HEK293 (cell line): ENCODE results near the gene GSN.

Experiments used
- BCL6B ChIP-seq: fragments of 450-650 bp; formaldehyde crosslinking; IDR thresholded peaks from 2 replicates; pipeline ENCODE4 v1.5.1; 2017; ENCODE audit warnings: missing biosample characterization, missing genetic modification characterization
- GLI2 ChIP-seq: fragments of 450-650 bp; formaldehyde crosslinking; IDR thresholded peaks from 2 replicates; pipeline ENCODE4; 2017; ENCODE audit warnings: missing biosample characterization, missing genetic modification characterization, low read depth, borderline replicate concordance
- HOXA7 ChIP-seq: sonication (generic); formaldehyde crosslinking; IDR thresholded peaks from 2 replicates; pipeline ENCODE4 v1.8.1; 2022; ENCODE audit warnings: missing genetic modification reagents, borderline replicate concordance
- KLF17 ChIP-seq: fragments of 450-650 bp; formaldehyde crosslinking; IDR thresholded peaks from 2 replicates; pipeline ENCODE4 v1.5.1; 2016; ENCODE audit warnings: missing biosample characterization, missing genetic modification characterization
- PRDM1 ChIP-seq: fragments of 450-650 bp; formaldehyde crosslinking; IDR thresholded peaks from 2 replicates; pipeline ENCODE4; 2016; ENCODE audit warnings: missing biosample characterization, missing genetic modification characterization
- PRDM10 ChIP-seq: fragments of 450-650 bp; formaldehyde crosslinking; IDR thresholded peaks from 2 replicates; pipeline ENCODE4 v1.5.1; 2016; ENCODE audit warnings: missing biosample characterization, missing genetic modification characterization
- SALL2 ChIP-seq: fragments of 450-650 bp; formaldehyde crosslinking; IDR thresholded peaks from 2 replicates; pipeline ENCODE4 v1.5.0; 2017; ENCODE audit warnings: missing biosample characterization, mild to moderate bottlenecking, missing genetic modification characterization, borderline replicate concordance
- SCRT2 ChIP-seq: fragments of 450-650 bp; formaldehyde crosslinking; IDR thresholded peaks from 2 replicates; pipeline ENCODE4 v1.5.1; 2016; ENCODE audit warnings: missing biosample characterization, missing genetic modification characterization
- SP7 ChIP-seq: fragments of 450-650 bp; formaldehyde crosslinking; IDR thresholded peaks from 2 replicates; pipeline ENCODE4 v1.5.1; 2016; ENCODE audit warnings: missing biosample characterization, missing genetic modification characterization
- WT1 ChIP-seq: fragments of 450-650 bp; formaldehyde crosslinking; IDR thresholded peaks from 2 replicates; pipeline ENCODE4 v1.5.1; 2016; ENCODE audit warnings: missing biosample characterization, missing genetic modification characterization
- ZBTB7A ChIP-seq: fragments of 450-650 bp; formaldehyde crosslinking; IDR thresholded peaks from 2 replicates; pipeline ENCODE4 v1.5.1; 2016; ENCODE audit warnings: low read depth, missing biosample characterization, missing genetic modification characterization
- ZFHX2 ChIP-seq: fragments of 450-650 bp; formaldehyde crosslinking; conservative IDR thresholded peaks from 2 replicates; pipeline ENCODE4 v1.5.1; 2016; ENCODE audit warnings: missing biosample characterization, missing genetic modification characterization
- ZNF114 ChIP-seq: fragments of 450-650 bp; formaldehyde crosslinking; IDR thresholded peaks from 2 replicates; pipeline ENCODE4 v1.5.0; 2017; ENCODE audit warnings: missing biosample characterization, missing genetic modification characterization
- ZNF169 ChIP-seq: fragments of 450-650 bp; formaldehyde crosslinking; IDR thresholded peaks from 2 replicates; pipeline ENCODE4 v1.5.1; 2016; ENCODE audit warnings: missing biosample characterization, missing genetic modification characterization
- ZNF2 ChIP-seq: fragments of 450-650 bp; formaldehyde crosslinking; IDR thresholded peaks from 2 replicates; pipeline ENCODE4 v1.5.1; 2016; ENCODE audit warnings: missing biosample characterization, missing genetic modification characterization
- ZNF202 ChIP-seq: fragments of 450-650 bp; formaldehyde crosslinking; IDR thresholded peaks from 2 replicates; pipeline ENCODE4 v1.5.1; 2016; ENCODE audit warnings: missing biosample characterization, missing genetic modification characterization, borderline replicate concordance
- ZNF239 ChIP-seq: fragments of 450-650 bp; formaldehyde crosslinking; IDR thresholded peaks from 2 replicates; pipeline ENCODE4 v1.5.1; 2016; ENCODE audit warnings: missing biosample characterization, missing genetic modification characterization
- ZNF280D ChIP-seq: fragments of 450-650 bp; formaldehyde crosslinking; IDR thresholded peaks from 2 replicates; pipeline ENCODE4 v1.5.1; 2016; ENCODE audit warnings: missing biosample characterization, missing genetic modification characterization
- ZNF335 ChIP-seq: fragments of 450-650 bp; formaldehyde crosslinking; conservative IDR thresholded peaks from 2 replicates; pipeline ENCODE4 v1.5.1; 2016; ENCODE audit warnings: missing biosample characterization, missing genetic modification characterization
- ZNF37A ChIP-seq: fragments of 450-650 bp; IDR thresholded peaks from 2 replicates; pipeline ENCODE4 v1.5.1; 2018; ENCODE audit warnings: missing biosample characterization, missing genetic modification characterization
- ZNF394 ChIP-seq: fragments of 450-650 bp; formaldehyde crosslinking; IDR thresholded peaks from 2 replicates; pipeline ENCODE4 v1.5.1; 2016; ENCODE audit warnings: missing biosample characterization, missing genetic modification characterization, mild to moderate bottlenecking, moderate library complexity, borderline replicate concordance
- ZNF433 ChIP-seq: fragments of 450-650 bp; formaldehyde crosslinking; IDR thresholded peaks from 2 replicates; pipeline ENCODE4 v1.5.1; 2016; ENCODE audit warnings: missing biosample characterization, missing genetic modification characterization, low read depth
- ZNF513 ChIP-seq: fragments of 450-650 bp; IDR thresholded peaks from 2 replicates; pipeline ENCODE4 v1.5.1; 2018; ENCODE audit warnings: missing biosample characterization, missing genetic modification characterization
- ZNF530 ChIP-seq: fragments of 450-650 bp; formaldehyde crosslinking; IDR thresholded peaks from 2 replicates; pipeline ENCODE4 v1.5.1; 2016; ENCODE audit warnings: low read depth, missing biosample characterization, missing genetic modification characterization
- ZNF585B ChIP-seq: fragments of 450-650 bp; formaldehyde crosslinking; IDR thresholded peaks from 2 replicates; pipeline ENCODE4 v1.5.1; 2016; ENCODE audit warnings: missing biosample characterization, missing genetic modification characterization
- ZNF658 ChIP-seq: fragments of 450-650 bp; formaldehyde crosslinking; IDR thresholded peaks from 2 replicates; pipeline ENCODE4; 2016; ENCODE audit warnings: missing biosample characterization, missing genetic modification characterization
- ZNF701 ChIP-seq: fragments of 450-650 bp; formaldehyde crosslinking; IDR thresholded peaks from 2 replicates; pipeline ENCODE4 v1.5.1; 2016; ENCODE audit warnings: missing biosample characterization, missing genetic modification characterization
- ZNF768 ChIP-seq: fragments of 450-650 bp; formaldehyde crosslinking; IDR thresholded peaks from 2 replicates; pipeline ENCODE4 v1.5.1; 2018; ENCODE audit warnings: missing biosample characterization, mild to moderate bottlenecking, missing genetic modification characterization
- ZNF830 ChIP-seq: fragments of 450-650 bp; IDR thresholded peaks from 2 replicates; pipeline ENCODE4 v1.5.0; 2018; ENCODE audit warnings: missing biosample characterization, missing genetic modification characterization, low read depth, mild to moderate bottlenecking, moderate library complexity
- ZNF843 ChIP-seq: fragments of 450-650 bp; formaldehyde crosslinking; IDR thresholded peaks from 2 replicates; pipeline ENCODE4 v1.5.1; 2016; ENCODE audit warnings: missing biosample characterization, missing genetic modification characterization
- ZSCAN16 ChIP-seq: fragments of 450-650 bp; formaldehyde crosslinking; IDR thresholded peaks from 2 replicates; pipeline ENCODE4 v1.5.1; 2016; ENCODE audit warnings: missing biosample characterization, missing genetic modification characterization

Gene GSN

GRCh38 chr9:121281614-121282276, 13.8 kb downstream of the GSN start (continued):
- no peak for TF ChIP-seq ZNF280D (tag by site-specific recombination)
- no peak for TF ChIP-seq SALL2 (tag by site-specific recombination)
- no peak for TF ChIP-seq ZNF585B (tag by site-specific recombination)
- no peak for TF ChIP-seq ZBTB7A
- TF ChIP-seq ZNF530 (tag by site-specific recombination), result no peak
- no peak for TF ChIP-seq ZNF2 (tag by site-specific recombination)
- TF ChIP-seq SP7 (tag by site-specific recombination), result no peak
- TF ChIP-seq ZSCAN16 (tag by site-specific recombination), result no peak
- TF ChIP-seq ZNF169 (tag by site-specific recombination), result no peak
- TF ChIP-seq ZNF701 (tag by site-specific recombination), result no peak
- TF ChIP-seq PRDM1 (tag by site-specific recombination), result no peak
- TF ChIP-seq WT1 (tag by site-specific recombination), result peak; percentile 30; the same call in 1 of the 2 replicates
- no peak for TF ChIP-seq ZNF239 (tag by site-specific recombination)
- TF ChIP-seq ZNF830 (tag by site-specific recombination), result no peak
- no peak for TF ChIP-seq ZFHX2
- no peak for TF ChIP-seq ZNF37A (tag by site-specific recombination)
- no peak for TF ChIP-seq HOXA7
- no peak for TF ChIP-seq ZNF843
- TF ChIP-seq ZNF513 (tag by site-specific recombination), result no peak
- no peak for TF ChIP-seq ZNF768
- TF ChIP-seq SCRT2 (tag by site-specific recombination), result peak; percentile 85
- no peak for TF ChIP-seq PRDM10 (tag by site-specific recombination)
- no peak for TF ChIP-seq ZNF658 (tag by site-specific recombination)
- TF ChIP-seq GLI2 (tag by site-specific recombination), result no peak
- TF ChIP-seq ZNF202, result no peak
- peak; percentile 89 for TF ChIP-seq ZNF394 (tag by site-specific recombination)
- no peak for TF ChIP-seq BCL6B (tag by site-specific recombination)
- 0 out of 2 replicates have a peak, but pooled peaks have one; percentile 57 for TF ChIP-seq KLF17
- no peak for TF ChIP-seq ZNF433 (tag by site-specific recombination)
- no peak for TF ChIP-seq ZNF335
- TF ChIP-seq ZNF114 (tag by site-specific recombination), result no peak
